PC-9 (cell line): Measurements from ENCODE around the gene ALG1. TPM values are rescaled to one million over a fixed set of nuclear protein-coding genes. Genes with fewer than 3 reads are reported as not detected.

Experiments used
- BruUV-seq: library from RNA; stranded (reverse); fragments of 400-500 nt; replicated peaks from 2 replicates; lab custom pipeline; 2021; lab: Mats Ljungman, UMichigan
- CTCF ChIA-PET: fragments of 300-600 bp; sonication (Branson Sonifier 250); formaldehyde crosslinking; loops from one replicate; lab custom pipeline; 2022; ENCODE audit warnings: antibody characterized with exemption; lab: Charles Lee
- POLR2A ChIA-PET: fragments of 300-600 bp; sonication (Branson Sonifier 250); formaldehyde crosslinking; loops from one replicate; lab custom pipeline; 2022; ENCODE audit warnings: antibody characterized with exemption; ENCODE audit not compliant: unreplicated experiment; lab: Charles Lee
- DNase-seq, 2 experiments: peaks; one replicate each; pipeline versions ENCODE4 v3.0.0 to v3.0.0-alpha.2; 2015 to 2022; ENCODE audit warnings: mixed read lengths in 1 of 2
- H2AFZ ChIP-seq: fragments of 200-600 bp; sonication (generic); 2 replicates; pipeline ENCODE4 v1.8.1; 2017; ENCODE audit warnings: antibody characterized with exemption
- H3F3A ChIP-seq: fragments of 200-600 bp; sonication (generic); 2 replicates; pipeline ENCODE4 v1.8.1; 2017; ENCODE audit warnings: antibody characterized with exemption, mild to moderate bottlenecking, low read depth; ENCODE audit not compliant: insufficient read depth
- H3K27ac ChIP-seq: fragments of 200-600 bp; sonication (generic); 2 replicates; pipeline ENCODE4 v1.6.1; 2016; ENCODE audit warnings: mixed run types
- H3K27me3 ChIP-seq: fragments of 200-600 bp; sonication (generic); 2 replicates; pipeline ENCODE4 v1.6.1; 2016; ENCODE audit warnings: low read depth, mixed run types; ENCODE audit not compliant: insufficient read depth
- H3K36me3 ChIP-seq: fragments of 200-600 bp; sonication (generic); 2 replicates; pipeline ENCODE4 v1.6.1; 2016; ENCODE audit warnings: low read depth, mixed run types
- H3K4me1 ChIP-seq: fragments of 200-600 bp; sonication (generic); replicated peaks from 2 replicates; pipeline ENCODE4 v1.6.1; 2016; ENCODE audit warnings: mixed run types; ENCODE audit not compliant: insufficient read depth
- H3K4me2 ChIP-seq: fragments of 200-600 bp; sonication (generic); 2 replicates; pipeline ENCODE4 v1.6.1; 2017; ENCODE audit warnings: mixed run types
- H3K4me3 ChIP-seq: fragments of 200-600 bp; sonication (generic); 2 replicates; pipeline ENCODE4 v1.6.1; 2016; ENCODE audit warnings: mixed run types
- H3K79me2 ChIP-seq: fragments of 200-600 bp; sonication (generic); 2 replicates; pipeline ENCODE4 v1.6.1; 2017; ENCODE audit warnings: low read depth, mixed run types
- H3K9me2 ChIP-seq: fragments of 200-600 bp; sonication (generic); 2 replicates; pipeline ENCODE4 v1.8.1; 2017; ENCODE audit warnings: mild to moderate bottlenecking; ENCODE audit not compliant: insufficient read depth
- H3K9me3 ChIP-seq: fragments of 200-600 bp; sonication (generic); 2 replicates; pipeline ENCODE4 v1.8.1; 2016; ENCODE audit warnings: low read depth; ENCODE audit not compliant: insufficient read depth
- H4K20me1 ChIP-seq: fragments of 200-600 bp; sonication (generic); 2 replicates; pipeline ENCODE4 v1.8.1; 2017; ENCODE audit not compliant: insufficient read depth
- EZH2 ChIP-seq: fragments of 200-600 bp; sonication (generic); IDR thresholded peaks from 2 replicates; pipeline ENCODE4 v1.8.0; 2017; ENCODE audit warnings: antibody characterized with exemption, low read depth
- intact Hi-C: fragments of 100-400 bp; cut with micrococcal nuclease; formaldehyde crosslinking; loops from one replicate; pipeline ENCODE4 v1.10.0; 2022; ENCODE audit not compliant: unreplicated experiment
- total RNA-seq: library from RNA; stranded (reverse); gene quantifications from 2 replicates; pipeline ENCODE4 v1.2.3, GENCODE V29; 2021
- TF ChIP-seq, protein P1 (sequence below): fragments of 200-600 bp; sonication (generic); conservative IDR thresholded peaks from 2 replicates; pipeline ENCODE4 v1.6.1; 2017; ENCODE audit warnings: mixed run types, antibody characterized with exemption, mild to moderate bottlenecking, moderate library complexity

The ALG1 gene
- total RNA-seq, 1 experiment from 2014 or later = 37.3 TPM

DNA sequence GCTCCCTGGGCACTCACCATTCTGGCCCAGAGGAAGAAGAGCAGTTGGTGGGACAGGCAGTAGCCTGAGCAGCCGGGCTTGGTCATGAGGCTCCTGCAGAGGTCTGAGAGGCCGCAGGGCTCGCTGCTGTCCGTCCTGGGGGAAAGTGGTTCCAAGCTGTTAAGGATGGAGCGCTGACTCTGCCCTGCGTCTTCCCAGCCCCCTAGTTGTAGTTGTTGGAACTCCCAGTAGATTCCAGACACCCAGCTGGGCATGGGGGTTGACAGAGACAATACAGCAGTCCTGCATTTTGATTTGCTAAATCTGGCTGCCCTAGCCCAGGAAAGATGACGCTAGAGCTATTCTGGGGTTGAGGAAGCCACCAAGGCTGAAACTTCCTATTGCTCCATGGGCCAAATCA is 13.2 kb upstream of the ALG1 start:
- H3K9me2 ChIP-seq = no peaks in the 10 kb centered on the region
- ChIA-PET POLR2A (no interaction called here), CTCF (interaction anchor here (0.6 kb wide), 1 partner anchor 515 kb away, joined by 3 read pairs; no protein-coding TSS in a partner anchor)
- no peaks in the 10 kb centered on the region for H3K9me3 ChIP-seq
- no peaks in the 10 kb centered on the region for H3K36me3 ChIP-seq
- H3K27me3 ChIP-seq = peaks cover 38% of the 10 kb centered on the region
- no peak overlapping the region for H3K4me2 ChIP-seq
- H3K4me3 ChIP-seq = no peak overlapping the region
- no peak overlapping the region for H3K27ac ChIP-seq
- no TSS peak for BruUV-seq
- H2AFZ ChIP-seq = no peak overlapping the region
- TF ChIP-seq, protein P1, sequence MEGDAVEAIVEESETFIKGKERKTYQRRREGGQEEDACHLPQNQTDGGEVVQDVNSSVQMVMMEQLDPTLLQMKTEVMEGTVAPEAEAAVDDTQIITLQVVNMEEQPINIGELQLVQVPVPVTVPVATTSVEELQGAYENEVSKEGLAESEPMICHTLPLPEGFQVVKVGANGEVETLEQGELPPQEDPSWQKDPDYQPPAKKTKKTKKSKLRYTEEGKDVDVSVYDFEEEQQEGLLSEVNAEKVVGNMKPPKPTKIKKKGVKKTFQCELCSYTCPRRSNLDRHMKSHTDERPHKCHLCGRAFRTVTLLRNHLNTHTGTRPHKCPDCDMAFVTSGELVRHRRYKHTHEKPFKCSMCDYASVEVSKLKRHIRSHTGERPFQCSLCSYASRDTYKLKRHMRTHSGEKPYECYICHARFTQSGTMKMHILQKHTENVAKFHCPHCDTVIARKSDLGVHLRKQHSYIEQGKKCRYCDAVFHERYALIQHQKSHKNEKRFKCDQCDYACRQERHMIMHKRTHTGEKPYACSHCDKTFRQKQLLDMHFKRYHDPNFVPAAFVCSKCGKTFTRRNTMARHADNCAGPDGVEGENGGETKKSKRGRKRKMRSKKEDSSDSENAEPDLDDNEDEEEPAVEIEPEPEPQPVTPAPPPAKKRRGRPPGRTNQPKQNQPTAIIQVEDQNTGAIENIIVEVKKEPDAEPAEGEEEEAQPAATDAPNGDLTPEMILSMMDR = 0 out of 2 replicates have a peak, but pooled peaks have one; percentile 23
- TF ChIP-seq EZH2 = no peak
- no peaks in the 10 kb centered on the region for H3F3A ChIP-seq
- intact Hi-C loops = no loop called here
- H3K79me2 ChIP-seq = no peaks in the 10 kb centered on the region
- DNase-seq = no peak
- no peaks in the 10 kb centered on the region for H4K20me1 ChIP-seq
- H3K4me1 ChIP-seq = no peaks in the 10 kb centered on the region

- ChIA-PET CTCF (no interaction called here), POLR2A (no interaction called here)
- H3K4me2 ChIP-seq = no peak overlapping the region
- H3K4me1 ChIP-seq = no peaks in the 10 kb centered on the region
- H3K36me3 ChIP-seq = no peaks in the 10 kb centered on the region
- no peak for DNase-seq
- intact Hi-C loops = no loop called here
- TF ChIP-seq, protein P1 = no peak
- TF ChIP-seq EZH2 = no peak
- no peaks in the 10 kb centered on the region for H3F3A ChIP-seq
- H3K4me3 ChIP-seq = no peak overlapping the region
- no peak overlapping the region for H3K27ac ChIP-seq
- no peaks in the 10 kb centered on the region for H4K20me1 ChIP-seq
- H3K79me2 ChIP-seq = no peaks in the 10 kb centered on the region
- peaks cover 36% of the 10 kb centered on the region for H3K27me3 ChIP-seq
- H3K9me2 ChIP-seq = no peaks in the 10 kb centered on the region
- BruUV-seq = no TSS peak
- H3K9me3 ChIP-seq = no peaks in the 10 kb centered on the region
- H2AFZ ChIP-seq = no peak overlapping the region
Measured at GRCh38 chr16:5059386-5060072, 12.1 kb upstream of the ALG1 start.

DNA sequence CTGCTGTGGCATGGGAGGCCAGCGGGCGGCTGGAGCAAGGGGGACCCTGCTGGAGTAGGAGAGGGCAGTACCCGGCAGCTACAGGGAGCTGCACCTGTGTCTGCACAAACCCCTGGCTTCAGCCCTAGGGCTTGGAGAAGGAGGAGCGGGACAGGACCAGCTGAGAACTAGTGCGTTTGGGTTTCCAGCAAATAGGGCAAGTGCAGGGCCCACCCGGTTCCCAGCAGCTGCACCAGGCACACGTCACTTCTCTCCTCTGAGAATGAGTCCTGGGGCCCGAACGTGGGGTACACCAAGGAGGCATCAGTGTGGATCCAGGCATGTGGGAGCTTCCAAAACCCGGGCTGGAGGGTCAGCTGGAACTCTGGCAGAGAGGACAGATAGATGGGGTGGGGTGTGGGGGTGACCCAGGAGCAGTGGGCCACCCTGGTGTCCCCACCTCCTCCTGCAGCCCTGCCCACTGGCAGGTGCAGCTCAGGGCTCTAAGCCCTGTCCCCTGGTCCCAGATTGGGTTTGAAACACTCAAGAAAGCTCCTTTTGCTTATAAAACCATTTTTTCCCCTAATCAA is 11.5 kb upstream of the ALG1 start:
- no peak for DNase-seq
- H3K27me3 ChIP-seq = peaks cover 37% of the 10 kb centered on the region
- TF ChIP-seq, protein P1 = no peak
- no peak for TF ChIP-seq EZH2
- H3F3A ChIP-seq = no peaks in the 10 kb centered on the region
- H3K4me3 ChIP-seq = no peak overlapping the region
- H3K4me2 ChIP-seq = no peak overlapping the region
- H2AFZ ChIP-seq = no peak overlapping the region
- no peaks in the 10 kb centered on the region; the same call in 1 of the 2 replicates for H4K20me1 ChIP-seq
- no peaks in the 10 kb centered on the region for H3K79me2 ChIP-seq
- H3K36me3 ChIP-seq = no peaks in the 10 kb centered on the region
- no TSS peak for BruUV-seq
- H3K4me1 ChIP-seq = no peaks in the 10 kb centered on the region
- no peaks in the 10 kb centered on the region for H3K9me2 ChIP-seq
- intact Hi-C loops = no loop called here
- CTCF ChIA-PET = interaction anchor here (0.6 kb wide), 1 partner anchor 76 kb away, joined by 14 read pairs; no protein-coding TSS in a partner anchor
- no peaks in the 10 kb centered on the region for H3K9me3 ChIP-seq
- no peak overlapping the region for H3K27ac ChIP-seq
- POLR2A ChIA-PET = no interaction called here
